ENCODE measurements around the gene PLEKHJ1.

Gene PLEKHJ1

GRCh38 chr19:2269244-2270156, 33.4 kb upstream of the PLEKHJ1 start:
- peak; percentile 98 for DNase-seq

DNA sequence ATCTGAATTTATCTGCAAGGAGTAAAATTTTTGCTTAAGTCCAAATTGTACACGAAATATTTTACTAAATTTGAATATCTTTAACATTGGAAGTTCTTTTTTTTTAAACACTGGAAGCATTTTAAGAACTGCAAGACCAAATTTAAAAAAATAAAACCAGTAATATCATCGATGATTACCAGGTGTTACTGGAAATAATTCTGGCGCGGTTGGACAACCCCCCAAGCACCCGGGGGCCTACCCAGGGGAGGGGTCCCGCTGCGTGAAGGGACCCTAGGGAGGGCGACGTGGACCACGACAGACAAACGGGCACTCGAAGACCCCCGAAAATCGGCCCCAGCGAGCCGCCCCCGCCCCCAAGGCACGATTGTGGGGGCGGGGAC, 32.7 kb upstream of the PLEKHJ1 start:
- DNase-seq = no peak

DNA sequence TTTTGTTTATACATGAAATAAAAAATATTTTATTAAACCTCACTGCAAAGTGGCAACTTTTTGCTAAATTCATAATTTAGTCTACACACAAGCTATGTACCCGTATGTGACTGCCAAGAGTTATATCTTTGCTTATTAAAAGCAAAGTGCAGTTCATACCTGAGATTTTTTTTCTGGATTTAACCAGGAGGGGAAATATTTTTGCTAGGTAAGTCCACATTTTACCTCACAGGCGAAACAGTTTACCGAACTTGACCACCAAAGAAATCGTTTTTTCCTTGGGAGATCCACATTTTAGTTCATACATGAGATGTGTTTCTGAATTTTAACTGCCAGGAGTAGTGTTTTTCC, 32.3 kb upstream of the PLEKHJ1 start:
- DNase-seq = no peak

- DNase-seq = peak; percentile 90 to 96 (median 93)
Observed at GRCh38 chr19:2266183-2266993, 30.3 kb upstream of the PLEKHJ1 start.

- DNase-seq = peak; percentile 57 to 80 (median 61)
Observed at GRCh38 chr19:2261438-2262172, 25.5 kb upstream of the PLEKHJ1 start.

DNA sequence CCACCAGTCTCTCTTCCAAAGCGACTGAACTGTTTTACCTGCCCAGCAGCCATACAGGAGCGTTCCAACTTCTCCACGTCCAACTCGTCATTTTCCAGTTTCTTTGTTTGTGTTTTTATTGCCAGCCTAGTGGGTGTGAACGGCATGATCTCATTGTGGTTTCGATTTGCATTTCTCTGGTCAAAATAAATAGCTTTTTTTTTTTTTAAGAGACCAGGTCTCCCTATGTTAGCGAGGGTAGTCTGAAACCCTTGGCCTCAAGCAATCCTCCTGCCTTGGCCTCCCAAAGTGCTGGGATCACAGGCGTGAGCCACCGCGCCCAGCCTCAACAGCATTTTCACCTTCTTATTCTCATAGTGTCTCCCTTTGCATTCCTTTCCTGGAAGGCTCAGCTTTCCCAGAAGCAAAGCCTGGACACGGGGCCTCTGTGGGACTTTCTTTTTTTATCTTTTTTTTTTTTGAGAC, 24.2 kb upstream of the PLEKHJ1 start:
- peak in 1 of 3 donors; percentile 41 for DNase-seq

DNA sequence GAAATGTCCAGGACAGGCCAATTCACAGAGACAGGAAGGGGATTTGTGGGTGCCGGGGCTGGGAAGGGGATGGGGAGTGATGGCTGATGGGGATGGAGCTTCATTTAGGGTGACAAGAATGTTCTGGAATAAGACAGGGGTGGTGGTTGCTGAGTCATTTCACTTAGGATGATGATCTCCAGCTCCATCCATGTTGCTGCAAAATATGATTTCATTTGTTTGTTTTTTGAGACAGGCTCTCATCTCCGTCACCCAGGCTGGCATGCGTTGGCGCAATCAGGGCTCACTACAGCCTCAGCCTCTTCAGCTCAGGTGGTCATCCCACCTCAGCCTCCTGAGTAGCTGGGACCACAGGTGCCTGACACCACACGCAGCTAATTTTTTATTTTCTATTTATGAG, 23.2 kb upstream of the PLEKHJ1 start:
- no peak for DNase-seq

- peak in 1 of 3 donors; percentile 45 for DNase-seq
Observed at GRCh38 chr19:2255982-2256685, 20.0 kb upstream of the PLEKHJ1 start, which contains the start of gene JSRP1. Gene JSRP1, minus strand, starts transcription at chr19:2256417. Its CDS starts 1,103 bp downstream, at chr19:2255314.

- DNase-seq = no peak
Observed at GRCh38 chr19:2255112-2255845, 19.1 kb upstream of the PLEKHJ1 start.

GRCh38 chr19:2254064-2254872, 18.1 kb upstream of the PLEKHJ1 start:
- no peak for DNase-seq

- DNase-seq = peak in 1 of 3 donors; percentile 36
Observed at GRCh38 chr19:2253106-2254063, 17.3 kb upstream of the PLEKHJ1 start.

GRCh38 chr19:2252797-2253105, 16.6 kb upstream of the PLEKHJ1 start:
- no peak for DNase-seq

DNA sequence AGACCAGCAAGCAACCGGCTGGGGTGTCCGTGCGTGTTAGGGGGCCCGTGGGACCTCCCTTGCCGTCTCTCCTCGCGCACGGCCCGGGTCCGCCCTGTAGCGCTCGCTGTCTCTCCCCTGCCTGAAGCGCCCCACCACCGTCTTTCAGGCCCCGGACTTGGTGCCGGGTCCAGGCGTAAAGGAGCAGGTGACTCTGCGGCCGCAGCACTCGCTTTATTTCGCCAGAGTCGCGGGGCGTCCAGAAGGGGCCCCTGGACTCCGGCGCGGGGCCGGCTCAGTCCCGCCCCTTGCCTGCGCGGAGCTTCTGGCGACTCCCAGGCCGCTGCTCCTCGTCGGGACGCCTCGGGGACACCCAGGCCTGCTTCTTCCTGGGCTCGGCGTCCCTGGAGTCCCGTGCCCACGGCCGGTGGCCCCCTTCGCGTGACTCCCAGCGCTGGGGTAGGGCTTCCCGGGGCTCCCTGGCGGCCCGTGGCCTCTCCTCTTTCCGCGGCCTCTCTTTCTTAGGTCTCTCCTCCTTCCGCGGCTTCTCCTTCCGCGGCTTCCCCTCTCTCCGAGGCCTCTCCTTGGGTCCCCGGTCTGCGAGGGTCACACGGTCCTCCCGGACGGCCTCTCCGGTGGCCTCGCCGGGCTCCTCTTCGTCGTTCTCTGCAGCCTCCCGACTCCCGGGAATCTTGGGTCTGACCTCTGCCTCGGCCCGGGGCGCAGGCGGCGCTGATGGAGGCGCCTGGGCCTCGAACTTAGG, 16.1 kb upstream of the PLEKHJ1 start:
- no peak for DNase-seq

GRCh38 chr19:2251106-2252054, 15.3 kb upstream of the PLEKHJ1 start:
- DNase-seq = peak in 2 of 3 donors; percentile 28 to 47

DNA sequence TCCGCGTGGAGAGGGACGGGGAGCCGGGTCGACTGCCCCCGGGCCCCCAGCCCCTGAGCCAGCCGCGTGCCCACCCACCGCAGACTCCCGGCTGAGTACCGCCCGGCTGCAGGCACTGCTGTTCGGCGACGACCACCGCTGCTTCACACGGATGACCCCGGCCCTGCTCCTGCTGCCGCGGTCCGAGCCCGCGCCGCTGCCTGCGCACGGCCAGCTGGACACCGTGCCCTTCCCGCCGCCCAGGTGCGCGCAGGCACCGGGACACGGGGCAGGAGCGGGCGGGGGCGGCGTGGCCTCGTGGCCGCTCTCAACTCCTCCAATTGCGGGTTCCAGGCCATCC, 14.6 kb upstream of the PLEKHJ1 start:
- DNase-seq = no peak

- DNase-seq = no peak
Observed at GRCh38 chr19:2249880-2250765, 14.0 kb upstream of the PLEKHJ1 start.

Measured in suppressor macrophage treated with lipopolysaccharide for 1 hour (primary cell).